GM19035 (cell line): ENCODE data around the gene RLN3.

Source experiments
- ATAC-seq: cut with Tn5 transposase; IDR thresholded peaks from one replicate; pipeline ENCODE4 v1.9.1; 2021; ENCODE audit not compliant: unreplicated experiment

Gene RLN3

DNA sequence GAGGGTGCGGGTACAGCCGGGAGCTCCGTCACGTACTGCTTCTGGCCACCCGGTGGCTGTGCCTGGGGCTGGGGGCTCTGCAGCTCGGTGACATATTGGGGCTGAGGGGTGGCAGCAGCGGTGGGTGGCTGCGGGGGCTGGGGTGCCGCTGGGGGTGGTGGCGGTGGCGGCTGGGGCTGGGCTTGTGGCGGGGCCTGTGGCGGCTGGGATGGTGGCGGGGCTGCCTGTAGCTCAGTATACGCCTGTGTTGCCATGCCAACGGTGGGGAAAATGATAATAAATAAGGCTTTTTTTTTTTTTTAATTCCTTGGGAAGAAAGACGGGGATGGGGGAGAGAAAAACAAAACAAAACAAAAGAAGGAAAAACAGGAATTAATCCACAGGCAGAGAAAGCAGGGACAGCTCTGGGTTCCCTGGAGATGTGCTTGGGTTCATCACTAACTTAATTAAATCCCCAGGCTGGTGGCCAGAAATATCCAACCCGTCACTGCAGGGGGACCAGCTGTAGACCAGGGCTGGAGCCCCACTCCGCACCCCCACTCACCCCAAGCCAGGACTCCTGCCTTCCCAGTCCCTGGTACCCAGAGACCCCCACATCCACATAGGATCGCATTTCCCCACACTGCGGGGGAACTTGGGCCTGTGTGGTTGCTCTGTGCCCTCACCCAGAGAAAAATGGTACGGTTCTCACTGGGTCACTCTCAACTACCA, 34.2 kb upstream of the RLN3 start:
- ATAC-seq = no peak

GRCh38 chr19:13995017-13995728, 32.8 kb upstream of the RLN3 start:
- no peak for ATAC-seq

- ATAC-seq = no peak
Observed at GRCh38 chr19:13995878-13996765, 31.8 kb upstream of the RLN3 start.

GRCh38 chr19:13996928-13997630, 30.9 kb upstream of the RLN3 start:
- ATAC-seq = no peak

DNA sequence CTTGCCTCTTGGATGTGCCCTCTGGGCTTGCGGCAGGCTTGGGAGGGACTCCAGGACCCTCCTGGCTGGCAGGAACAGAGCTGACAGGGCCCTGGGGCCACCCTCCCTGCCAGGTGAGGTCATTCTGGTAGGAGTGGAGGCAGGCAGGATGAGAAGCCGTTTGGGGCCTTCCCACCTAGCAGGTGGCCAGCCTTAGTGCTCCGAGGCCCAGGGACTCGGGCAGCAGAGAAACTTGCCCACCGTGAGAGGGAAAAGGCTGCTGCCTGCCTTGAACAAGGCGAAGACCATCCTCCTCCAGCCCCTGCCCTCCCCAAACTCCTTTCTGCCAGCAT, 30.4 kb upstream of the RLN3 start:
- no peak for ATAC-seq

GRCh38 chr19:13998426-13998825, 29.5 kb upstream of the RLN3 start:
- ATAC-seq = no peak

GRCh38 chr19:13999085-13999484, 28.9 kb upstream of the RLN3 start:
- ATAC-seq = no peak

GRCh38 chr19:14000691-14001375, 27.1 kb upstream of the RLN3 start:
- no peak for ATAC-seq

DNA sequence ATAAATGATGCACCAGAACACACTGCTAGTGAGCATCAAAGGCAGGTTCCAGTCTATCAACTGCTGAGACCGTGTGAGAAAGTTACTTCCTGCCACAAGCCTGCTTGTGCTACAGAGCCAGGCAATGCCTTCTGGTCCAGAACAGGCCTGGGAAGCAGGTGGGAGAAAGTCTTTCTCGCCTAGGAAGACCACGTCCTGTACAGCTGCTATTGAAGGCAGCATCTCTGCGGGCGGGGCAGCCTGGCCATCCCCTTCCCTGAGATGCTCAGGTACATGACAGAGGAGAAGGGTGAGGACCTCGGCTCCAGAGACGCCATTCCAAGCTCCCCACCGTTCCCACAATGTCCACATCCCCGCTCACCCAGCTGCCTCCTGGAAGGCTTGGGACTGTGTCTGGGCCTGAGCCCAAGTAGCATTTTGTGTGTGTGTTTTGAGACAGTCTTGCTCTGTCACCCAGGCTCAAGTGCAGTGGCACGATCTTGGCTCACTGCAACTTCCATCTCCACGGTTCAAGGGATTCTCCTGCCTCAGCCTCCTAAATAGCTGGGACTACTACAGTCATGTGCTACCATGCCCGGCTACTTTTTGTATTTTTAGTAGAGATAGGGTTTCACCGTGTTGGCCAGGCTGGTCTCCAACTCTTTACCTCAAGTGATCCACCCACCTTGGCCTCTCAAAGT, 25.2 kb upstream of the RLN3 start:
- no peak for ATAC-seq

DNA sequence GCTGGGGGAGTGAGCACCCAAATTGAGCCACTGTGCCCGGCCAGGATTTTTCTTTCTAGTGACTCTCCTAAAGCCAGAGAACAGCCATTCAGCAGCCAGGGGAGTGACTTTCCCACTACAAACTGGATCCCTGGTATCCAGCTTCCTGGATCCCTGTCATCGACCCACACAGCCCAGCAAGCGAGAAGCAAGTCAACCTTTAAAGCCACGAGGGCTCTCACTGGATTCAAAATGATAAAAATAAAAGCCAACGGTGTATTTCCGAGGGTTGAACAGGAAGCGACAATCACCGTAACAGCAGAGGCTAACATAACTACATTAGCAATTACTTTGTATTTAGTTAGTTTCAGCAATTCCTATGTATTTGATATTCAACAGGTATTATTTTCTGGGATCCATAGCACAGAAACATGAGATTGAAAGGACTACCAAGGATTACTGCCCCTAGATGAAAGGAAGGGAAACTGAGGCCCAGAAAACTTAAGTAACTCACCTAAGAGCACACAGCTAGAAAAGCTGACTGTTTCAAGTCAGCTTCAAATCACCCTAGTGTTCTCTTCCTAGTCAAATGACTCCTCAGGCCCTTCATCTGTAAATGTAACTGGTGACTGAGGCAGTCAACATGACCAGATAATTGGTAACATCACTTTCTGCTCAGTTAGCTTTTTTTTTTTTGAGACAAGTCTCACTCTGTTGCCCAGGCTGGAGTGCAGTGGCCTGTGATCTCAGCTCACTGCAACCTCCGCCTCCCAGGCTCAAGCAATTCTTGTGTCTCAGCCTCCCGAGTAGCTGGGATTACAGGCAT, 24.5 kb upstream of the RLN3 start:
- ATAC-seq = no peak

DNA sequence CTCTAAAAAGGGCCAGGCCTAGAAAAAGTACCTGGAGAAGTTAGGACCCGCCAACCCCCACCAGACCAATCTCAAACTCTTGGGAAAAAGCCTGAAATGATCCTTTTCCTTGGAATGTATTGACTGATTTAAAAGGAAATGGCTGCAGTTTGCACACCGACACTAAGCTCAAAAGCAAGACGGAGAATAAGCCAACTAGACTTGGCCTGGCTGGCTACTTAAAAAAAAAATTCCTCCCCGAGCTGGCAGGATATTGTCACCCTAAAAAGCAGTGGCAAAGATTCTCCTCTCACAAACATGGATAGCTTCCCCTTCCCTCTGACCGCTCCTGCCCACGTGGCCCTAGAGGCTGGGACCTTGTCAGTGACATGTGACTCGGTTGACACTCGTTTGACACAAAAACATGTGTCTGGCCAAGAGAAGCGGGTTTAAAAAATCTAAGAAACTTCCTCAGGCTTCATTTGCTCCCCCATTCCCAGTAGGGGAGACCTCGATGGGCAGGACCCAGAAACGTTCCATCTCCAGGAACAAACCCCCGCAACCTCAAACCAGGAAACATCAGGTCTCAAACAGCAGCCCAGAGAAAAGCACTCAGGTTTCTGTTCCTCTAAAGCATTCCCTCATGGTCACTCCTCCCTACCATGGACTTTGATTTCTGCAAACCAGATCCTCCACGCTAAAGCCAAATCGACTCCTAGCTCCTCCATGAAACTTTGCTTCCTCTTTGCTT, 23.2 kb upstream of the RLN3 start:
- ATAC-seq = no peak

DNA sequence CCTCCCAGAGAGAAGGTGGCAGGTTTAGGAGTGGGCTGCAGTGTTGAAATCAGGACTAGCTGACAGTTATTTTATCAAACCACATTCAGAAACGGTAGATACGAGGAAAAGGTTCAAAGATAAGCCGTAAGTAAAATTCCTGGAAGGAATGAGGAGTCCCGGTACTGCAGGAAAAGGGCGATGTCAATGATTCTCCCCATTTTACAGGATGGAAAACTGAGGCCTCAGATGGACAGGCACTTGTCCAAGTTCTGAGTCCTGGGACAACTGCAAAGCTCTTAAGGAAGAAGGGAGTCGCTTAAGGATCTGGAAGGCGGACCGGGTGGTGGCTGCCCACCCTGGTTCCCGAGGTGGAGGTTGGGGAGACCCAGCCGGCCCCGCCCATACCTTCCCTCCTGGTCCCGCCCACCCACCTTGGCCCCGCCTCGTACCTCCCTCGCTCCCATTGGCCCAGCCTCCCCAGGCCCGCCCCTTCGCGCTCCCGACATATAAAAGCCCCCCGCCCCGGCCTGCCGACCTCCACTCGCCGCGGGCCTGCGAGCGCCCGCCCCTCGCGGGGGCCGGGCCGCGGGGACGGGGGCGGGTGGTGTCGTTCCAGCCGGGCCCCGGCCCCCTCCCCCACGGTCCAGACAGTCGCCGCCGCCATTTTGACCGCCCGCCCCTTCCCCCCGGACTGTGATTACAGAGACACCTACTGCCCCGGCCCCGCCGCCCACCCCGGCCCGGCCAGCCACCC, 22.4 kb upstream of the RLN3 start:
- ATAC-seq = peak; percentile 37

- peak; percentile 82 for ATAC-seq
Observed at GRCh38 chr19:14006085-14006765, 21.7 kb upstream of the RLN3 start, which contains the start of gene RFX1. Gene RFX1 (minus strand): TSS chr19:14006320. CDS start chr19:13993843, 12,477 bp downstream.

GRCh38 chr19:14006766-14007562, 21.0 kb upstream of the RLN3 start:
- peak; percentile 38 for ATAC-seq

GRCh38 chr19:14012378-14012915, 15.5 kb upstream of the RLN3 start:
- ATAC-seq = no peak

GRCh38 chr19:14015524-14016035, 12.4 kb upstream of the RLN3 start:
- ATAC-seq = peak; percentile 88
